Parathyroid adenoma (tissue), 2 donors: ENCODE data around the gene EVX2.

ENCODE experiments used
- H2AFZ ChIP-seq: fragments of 300-600 bp; sonication (generic); one replicate; pipeline ENCODE4 v1.7.0; 2017; ENCODE audit warnings: antibody characterized with exemption, mild to moderate bottlenecking
- H3K27ac ChIP-seq: fragments of 300-600 bp; sonication (generic); one replicate; pipeline ENCODE4 v1.7.0; 2017
- H3K27me3 ChIP-seq: fragments of 300-600 bp; sonication (generic); one replicate; pipeline ENCODE4 v1.7.0; 2017; ENCODE audit warnings: low read length; ENCODE audit not compliant: control insufficient read depth, insufficient read depth
- H3K36me3 ChIP-seq: fragments of 300-600 bp; sonication (generic); one replicate; pipeline ENCODE4 v1.7.0; 2017; ENCODE audit warnings: low read length; ENCODE audit not compliant: control insufficient read depth, insufficient read depth
- H3K4me1 ChIP-seq: fragments of 300-600 bp; sonication (generic); one replicate; pipeline ENCODE4 v1.7.0; 2017; ENCODE audit warnings: control low read depth
- H3K4me2 ChIP-seq: fragments of 300-600 bp; sonication (generic); one replicate; pipeline ENCODE4 v1.7.0; 2017; ENCODE audit warnings: low read length
- H3K4me3 ChIP-seq: fragments of 300-600 bp; sonication (generic); one replicate; pipeline ENCODE4 v1.7.0; 2017; ENCODE audit warnings: low read depth, low read length
- H3K79me2 ChIP-seq: fragments of 300-600 bp; sonication (generic); one replicate; pipeline ENCODE4 v1.7.0; 2017; ENCODE audit warnings: control low read depth
- H3K9ac ChIP-seq: fragments of 300-600 bp; sonication (generic); one replicate; pipeline ENCODE4 v1.7.0; 2017; ENCODE audit warnings: mild to moderate bottlenecking
- H3K9me3 ChIP-seq: fragments of 300-600 bp; sonication (generic); one replicate; pipeline ENCODE4 v1.7.0; 2017; ENCODE audit warnings: low read length; ENCODE audit not compliant: control insufficient read depth
- CTCF ChIP-seq: fragments of 300-600 bp; sonication (generic); IDR thresholded peaks from one replicate; pipeline ENCODE4 v1.7.0; 2017; ENCODE audit warnings: antibody characterized with exemption, mild to moderate bottlenecking
- donor health status: primary hyperparathyroidism.

EVX2 gene

DNA sequence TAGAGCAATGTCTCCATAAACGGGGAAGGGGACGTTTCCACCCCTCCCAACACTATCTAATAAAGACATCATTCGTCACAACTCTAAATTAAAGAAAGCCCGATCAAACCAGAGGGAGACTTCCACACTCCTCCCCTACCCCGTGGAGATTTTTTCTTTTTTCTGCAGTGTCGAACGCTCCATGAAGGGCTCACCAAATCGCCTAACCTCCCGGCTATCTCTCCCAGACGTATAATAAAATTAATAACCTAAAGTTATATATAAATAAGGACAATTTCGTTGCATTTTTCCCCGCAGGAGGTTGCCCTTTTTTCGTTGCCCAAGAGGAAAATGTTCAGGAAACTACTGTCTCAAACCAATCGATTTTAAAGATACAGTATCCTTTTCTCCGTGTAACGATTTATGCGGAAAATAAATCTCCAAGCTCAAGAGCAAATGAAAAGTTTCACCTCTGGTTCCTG lies 2.4 kb downstream of the EVX2 start:
- Histone ChIP-seq H3K36me3 (no peaks in the 10 kb centered on the region), H3K9me3 (peaks cover 5% of the 10 kb centered on the region), H3K4me3 (no peak overlapping the region), H3K79me2 (no peaks in the 10 kb centered on the region), H3K27me3 (peaks cover 44% of the 10 kb centered on the region), H3K4me1 (no peaks in the 10 kb centered on the region), H3K9ac (no peak overlapping the region), H3K4me2 (no peak overlapping the region), H3K27ac (no peak overlapping the region), H2AFZ (no peak overlapping the region)
- TF ChIP-seq CTCF = no peak

DNA sequence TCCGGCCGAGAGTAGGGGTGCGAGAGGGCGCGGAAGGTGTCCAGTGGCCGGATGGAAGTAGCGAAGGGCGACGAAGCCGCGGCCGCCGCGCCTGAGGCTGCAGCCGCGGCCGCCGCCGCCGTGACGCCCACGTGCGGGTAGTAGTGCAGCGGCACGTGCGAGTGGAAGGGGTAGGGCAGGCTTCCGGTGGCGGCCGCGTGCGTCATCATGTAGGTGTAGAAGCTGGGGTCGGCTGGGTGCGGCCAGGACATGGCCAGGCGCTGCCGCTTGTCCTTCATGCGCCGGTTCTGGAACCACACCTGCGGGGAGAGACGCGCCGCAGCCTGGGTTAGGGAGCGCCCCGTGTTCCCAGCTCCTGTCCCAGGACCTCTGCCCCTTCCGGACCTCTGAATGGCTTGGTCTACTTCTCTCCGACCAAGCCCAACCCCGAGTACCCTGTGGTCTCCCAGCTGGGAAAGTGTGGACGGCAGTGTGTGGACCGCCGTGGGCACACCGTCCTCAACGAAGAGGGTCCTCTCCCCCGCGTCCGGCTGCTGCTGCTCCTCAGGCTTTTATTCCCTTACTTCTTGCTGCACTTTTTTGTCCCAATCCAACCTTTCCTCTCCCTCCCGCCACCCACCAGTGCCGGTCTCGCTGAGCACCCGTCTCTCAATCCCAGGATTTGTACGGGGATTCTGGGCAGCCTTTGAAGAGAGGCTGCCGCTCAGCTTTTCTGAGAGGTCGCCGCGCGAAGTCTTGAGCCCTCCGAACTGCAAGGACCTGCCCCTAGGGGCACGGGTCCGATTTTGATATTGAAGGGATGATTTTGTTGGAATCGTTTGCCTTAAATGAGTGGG lies 3.0 kb downstream of the EVX2 start:
- Histone ChIP-seq H3K9ac (no peak overlapping the region), H3K27ac (no peak overlapping the region), H3K4me1 (no peaks in the 10 kb centered on the region), H3K4me3 (no peak overlapping the region), H2AFZ (no peak overlapping the region), H3K9me3 (peaks cover 5% of the 10 kb centered on the region), H3K36me3 (no peaks in the 10 kb centered on the region), H3K4me2 (no peak overlapping the region), H3K79me2 (no peaks in the 10 kb centered on the region), H3K27me3 (peaks cover 44% of the 10 kb centered on the region)
- TF ChIP-seq CTCF = no peak

DNA sequence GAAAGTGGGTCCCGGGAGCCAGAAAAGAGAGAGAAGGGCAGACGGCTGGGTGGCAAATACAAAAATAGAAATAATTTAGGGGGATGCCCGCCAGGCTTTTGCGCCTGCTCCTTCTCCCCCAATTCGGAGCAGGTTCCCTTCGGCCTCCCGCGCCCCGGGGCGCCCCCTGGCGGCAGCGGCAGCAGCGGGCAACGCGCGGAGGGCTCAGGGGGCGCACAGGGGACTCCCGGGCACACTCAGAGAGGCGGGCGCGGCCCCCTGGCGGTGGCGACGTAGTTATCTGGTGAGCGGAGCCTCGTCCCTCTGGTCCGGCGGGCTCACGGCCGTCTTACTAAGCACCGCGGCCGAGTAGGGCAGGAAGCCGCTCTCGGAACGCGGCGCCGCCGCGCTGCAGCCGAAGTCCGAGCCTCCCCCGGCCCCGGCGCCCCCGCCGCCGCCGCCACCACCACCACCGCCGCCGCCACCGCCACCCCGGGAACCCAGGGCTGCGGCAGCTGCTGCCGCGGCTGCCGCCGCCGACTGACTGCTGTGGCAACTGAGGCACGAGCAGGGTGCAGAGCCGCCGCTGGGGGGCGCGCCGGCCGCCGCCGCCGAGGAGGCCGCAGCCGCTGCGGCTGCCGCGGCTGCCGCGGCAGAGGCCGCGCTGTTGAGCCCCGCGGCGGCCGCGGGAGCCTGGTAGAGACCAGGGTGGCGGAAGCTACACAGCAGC lies 3.8 kb downstream of the EVX2 start:
- peaks cover 44% of the 10 kb centered on the region for H3K27me3 ChIP-seq
- no peak overlapping the region for H3K4me2 ChIP-seq
- no peaks in the 10 kb centered on the region for H3K4me1 ChIP-seq
- no peak overlapping the region for H2AFZ ChIP-seq
- no peaks in the 10 kb centered on the region for H3K36me3 ChIP-seq
- no peak overlapping the region for H3K4me3 ChIP-seq
- no peak overlapping the region for H3K27ac ChIP-seq
- no peaks in the 10 kb centered on the region for H3K79me2 ChIP-seq
- H3K9me3 ChIP-seq = peaks cover 5% of the 10 kb centered on the region
- H3K9ac ChIP-seq = no peak overlapping the region
- TF ChIP-seq CTCF = peak; percentile 12

- Histone ChIP-seq H3K4me2 (no peak overlapping the region), H2AFZ (no peak overlapping the region), H3K27me3 (peaks cover 44% of the 10 kb centered on the region), H3K36me3 (no peaks in the 10 kb centered on the region), H3K9ac (no peak overlapping the region), H3K4me3 (no peak overlapping the region), H3K27ac (no peak overlapping the region), H3K4me1 (no peaks in the 10 kb centered on the region), H3K79me2 (no peaks in the 10 kb centered on the region), H3K9me3 (peaks cover 5% of the 10 kb centered on the region)
- TF ChIP-seq CTCF = no peak
Observed at GRCh38 chr2:176079285-176079830, 4.4 kb downstream of the EVX2 start.
